ENCODE measurements around the gene DGUOK.

DNA sequence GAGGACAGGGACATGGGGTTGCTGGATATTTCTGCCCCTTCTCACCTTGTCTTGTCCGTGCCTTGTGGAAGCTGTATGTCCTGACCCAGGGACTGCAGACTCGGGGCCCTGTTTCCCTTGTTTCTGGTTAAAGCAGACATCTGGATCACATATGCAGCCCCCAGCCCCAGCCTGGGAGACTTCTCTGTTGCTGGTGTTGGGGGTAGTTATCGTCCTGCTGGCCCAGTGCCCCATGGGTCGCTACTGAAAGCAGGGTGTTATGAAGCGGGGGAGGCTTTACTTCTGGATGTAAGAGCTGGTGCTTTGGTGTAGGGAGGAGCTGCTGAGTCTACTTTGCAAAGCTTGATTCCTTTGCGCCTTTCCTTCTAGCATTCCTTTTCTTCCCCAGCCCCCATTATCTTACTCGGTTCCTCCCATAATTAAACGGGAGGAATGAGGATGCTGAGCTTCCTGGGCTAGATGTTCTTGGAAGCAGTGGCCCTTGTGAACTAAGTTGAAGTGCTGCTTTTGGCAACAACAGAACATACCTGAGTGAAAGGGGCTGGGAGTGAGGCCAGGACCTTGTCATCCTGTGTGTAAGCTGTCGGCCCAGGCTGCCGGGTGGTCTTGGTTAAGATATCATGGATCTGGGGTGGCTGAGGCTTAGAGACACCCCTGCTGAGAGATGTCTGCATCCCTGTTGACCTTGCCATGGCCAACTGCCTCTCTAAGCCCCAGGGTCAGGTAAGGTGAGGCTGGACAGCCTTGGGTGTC lies 61.4 kb downstream of the DGUOK start:
- TF ChIP-seq POLR2A (IDR thresholded peaks at IDR 0.05; ENCODE audit: low read length) (no peak), GATA1 (IDR thresholded peaks at IDR 0.05; ENCODE audit: low read depth, low read length) (no peak)
